Osteocyte (in vitro differentiated cells): ENCODE measurements around the gene MDH1. TPM values are rescaled to one million over a fixed set of nuclear protein-coding genes. Genes with fewer than 3 reads are reported as not detected.
"Not testable (repeated sequence)": the region's sequence is repeated elsewhere in the genome, so short reads cannot be mapped to it uniquely, and the experiment has no call there.

Source experiments
- DNase-seq: peaks from one replicate; pipeline ENCODE4 v3.0.0; 2021; ENCODE audit warnings: mixed read lengths; ENCODE audit not compliant: unreplicated experiment; ENCODE audit errors: extremely low spot score
- H3K27ac Mint-ChIP-seq: one replicate; pipeline ENCODE4 v1.8.0; 2021; ENCODE audit warnings: mild to moderate bottlenecking, mixed read lengths; ENCODE audit not compliant: unreplicated experiment
- H3K27me3 Mint-ChIP-seq: one replicate; pipeline ENCODE4 v1.8.0; 2021; ENCODE audit warnings: mixed read lengths; ENCODE audit not compliant: unreplicated experiment
- H3K36me3 Mint-ChIP-seq: one replicate; pipeline ENCODE4 v1.8.0; 2021; ENCODE audit warnings: mixed read lengths; ENCODE audit not compliant: unreplicated experiment
- H3K4me1 Mint-ChIP-seq: one replicate; pipeline ENCODE4 v1.8.0; 2021; ENCODE audit warnings: mixed read lengths; ENCODE audit not compliant: unreplicated experiment
- H3K4me3 Mint-ChIP-seq: one replicate; pipeline ENCODE4 v1.8.0; 2021; ENCODE audit warnings: mild to moderate bottlenecking, moderate library complexity, mixed read lengths; ENCODE audit not compliant: unreplicated experiment
- H3K9me3 Mint-ChIP-seq: one replicate; pipeline ENCODE4 v1.8.0; 2021; ENCODE audit warnings: mixed read lengths; ENCODE audit not compliant: unreplicated experiment
- CTCF ChIP-seq: fragments of 200-600 bp; sonication (generic); IDR thresholded peaks from 2 replicates; pipeline ENCODE4 v1.5.0; 2021; ENCODE audit warnings: antibody characterized with exemption, mild to moderate bottlenecking, moderate library complexity
- total RNA-seq: library from RNA; stranded (reverse); gene quantifications from 2 replicates; pipeline ENCODE4 v1.2.1, GENCODE V29; 2021

The MDH1 gene
- total RNA-seq, 1 donor from 2014 or later, result 112 TPM

GRCh38 chr2:63569740-63570139 lies 19.0 kb upstream of the MDH1 start:
- H3K36me3 Mint-ChIP-seq, result peaks cover 7% of the 10 kb centered on the region
- H3K4me3 Mint-ChIP-seq, result no peak overlapping the region
- H3K9me3 Mint-ChIP-seq, result peaks cover 16% of the 10 kb centered on the region
- no peaks in the 10 kb centered on the region for H3K4me1 Mint-ChIP-seq
- H3K27ac Mint-ChIP-seq, result no peak overlapping the region
- H3K27me3 Mint-ChIP-seq, result no peaks in the 10 kb centered on the region
- TF ChIP-seq CTCF, result no peak
- no peak for DNase-seq

GRCh38 chr2:63571291-63571690 lies 17.5 kb upstream of the MDH1 start:
- no peak for DNase-seq
- Mint-ChIP-seq H3K27ac (no peak overlapping the region), H3K36me3 (peaks cover 7% of the 10 kb centered on the region), H3K4me3 (no peak overlapping the region), H3K4me1 (no peaks in the 10 kb centered on the region), H3K9me3 (peaks cover 16% of the 10 kb centered on the region), H3K27me3 (no peaks in the 10 kb centered on the region)
- TF ChIP-seq CTCF, result no peak

GRCh38 chr2:63572001-63572400 lies 16.8 kb upstream of the MDH1 start:
- Mint-ChIP-seq H3K27ac (no peak overlapping the region), H3K9me3 (peaks cover 16% of the 10 kb centered on the region), H3K36me3 (peaks cover 7% of the 10 kb centered on the region), H3K27me3 (no peaks in the 10 kb centered on the region), H3K4me1 (no peaks in the 10 kb centered on the region), H3K4me3 (no peak overlapping the region)
- no peak for TF ChIP-seq CTCF
- no peak for DNase-seq

GRCh38 chr2:63573026-63573425 lies 15.7 kb upstream of the MDH1 start:
- peaks cover 15% of the 10 kb centered on the region for H3K9me3 Mint-ChIP-seq

GRCh38 chr2:63573726-63574345 lies 14.9 kb upstream of the MDH1 start:
- not testable (repeated sequence) for H3K4me3 Mint-ChIP-seq, H3K4me1 Mint-ChIP-seq, H3K36me3 Mint-ChIP-seq

More at GRCh38 chr2:63573026-63573425, 15.7 kb upstream of the MDH1 start:
- not testable (repeated sequence) for H3K4me1 Mint-ChIP-seq, H3K36me3 Mint-ChIP-seq, H3K27ac Mint-ChIP-seq, H3K4me3 Mint-ChIP-seq, DNase-seq, H3K27me3 Mint-ChIP-seq

GRCh38 chr2:63576546-63576945 lies 12.2 kb upstream of the MDH1 start:
- H3K9me3 Mint-ChIP-seq, result no peaks in the 10 kb centered on the region
- no peak overlapping the region for H3K4me3 Mint-ChIP-seq
- no peaks in the 10 kb centered on the region for H3K4me1 Mint-ChIP-seq
- no peak for TF ChIP-seq CTCF
- H3K27ac Mint-ChIP-seq, result no peak overlapping the region
- no peaks in the 10 kb centered on the region for H3K36me3 Mint-ChIP-seq
- H3K27me3 Mint-ChIP-seq, result no peaks in the 10 kb centered on the region
- no peak for DNase-seq

More at GRCh38 chr2:63573726-63574345, 14.9 kb upstream of the MDH1 start:
- DNase-seq, H3K27me3 Mint-ChIP-seq, H3K27ac Mint-ChIP-seq, H3K9me3 Mint-ChIP-seq: not testable (repeated sequence)
